H9 (cell line): ENCODE results near the gene CABP7. TPM values are rescaled to one million over a fixed set of nuclear protein-coding genes. Genes with fewer than 3 reads are reported as not detected.

Experiments
- DNase-seq: peaks from one replicate; pipeline ENCODE4 v3.0.0-alpha.2; 2017
- H2AFZ ChIP-seq: one replicate; pipeline ENCODE4 v1.6.1; 2013; ENCODE audit warnings: mild to moderate bottlenecking, low read length, control low read depth, moderate library complexity
- H2AK5ac ChIP-seq: 2 replicates; pipeline ENCODE4 v1.6.1; 2013; ENCODE audit warnings: low read length, control low read depth, mixed read lengths; ENCODE audit not compliant: insufficient read length
- H2BK120ac ChIP-seq: one replicate; pipeline ENCODE4 v1.6.1; 2013; ENCODE audit warnings: low read depth, mild to moderate bottlenecking, low read length, control low read depth, inconsistent platforms; ENCODE audit not compliant: poor library complexity, severe bottlenecking
- H2BK12ac ChIP-seq: 2 replicates; pipeline ENCODE4 v1.6.1; 2013; ENCODE audit warnings: low read length, control low read depth, mixed read lengths, low read depth; ENCODE audit not compliant: insufficient read length
- H2BK15ac ChIP-seq: 2 replicates; pipeline ENCODE4 v1.6.1; 2013; ENCODE audit warnings: low read depth, low read length, control low read depth
- H2BK20ac ChIP-seq: one replicate; pipeline ENCODE4 v1.6.1; 2013; ENCODE audit warnings: low read depth, mild to moderate bottlenecking, low read length, control low read depth, inconsistent platforms; ENCODE audit not compliant: poor library complexity, severe bottlenecking
- H2BK5ac ChIP-seq: 2 replicates; pipeline ENCODE4 v1.6.1; 2013; ENCODE audit warnings: low read length, control low read depth, mixed read lengths; ENCODE audit not compliant: insufficient read length
- H3K14ac ChIP-seq: 2 replicates; pipeline ENCODE4 v1.6.1; 2013; ENCODE audit warnings: low read length, control low read depth; ENCODE audit not compliant: insufficient read depth
- H3K18ac ChIP-seq: 2 replicates; pipeline ENCODE4 v1.6.1; 2013; ENCODE audit warnings: low read depth, mild to moderate bottlenecking, mixed read lengths, low read length, control low read depth; ENCODE audit not compliant: insufficient read length
- H3K23ac ChIP-seq: 2 replicates; pipeline ENCODE4 v1.6.1; 2013; ENCODE audit warnings: low read length, control low read depth, mixed read lengths, low read depth; ENCODE audit not compliant: insufficient read length
- H3K23me2 ChIP-seq: 2 replicates; pipeline ENCODE4 v1.6.1; 2013; ENCODE audit warnings: low read depth, mild to moderate bottlenecking, mixed read lengths, low read length, control low read depth; ENCODE audit not compliant: insufficient read length, poor library complexity, severe bottlenecking
- H3K27ac ChIP-seq: 2 replicates; pipeline ENCODE4 v1.5.1; 2013; ENCODE audit warnings: low read length, control low read depth, mixed read lengths, low read depth; ENCODE audit not compliant: insufficient read length
- H3K27me3 ChIP-seq: 2 replicates; pipeline ENCODE4 v1.6.1; 2013; ENCODE audit warnings: low read length, control low read depth, inconsistent platforms; ENCODE audit not compliant: insufficient read depth
- H3K4ac ChIP-seq: 2 replicates; pipeline ENCODE4 v1.6.1; 2013; ENCODE audit warnings: low read depth, mild to moderate bottlenecking, control low read depth, inconsistent platforms, low read length, moderate library complexity
- H3K4me1 ChIP-seq: 2 replicates; pipeline ENCODE4 v1.6.1; 2013; ENCODE audit warnings: low read length, control low read depth, inconsistent platforms; ENCODE audit not compliant: insufficient read depth
- H3K4me2 ChIP-seq: 2 replicates; pipeline ENCODE4 v1.6.1; 2013; ENCODE audit warnings: low read length, control low read depth, mixed read lengths; ENCODE audit not compliant: insufficient read length, insufficient read depth
- H3K56ac ChIP-seq: 2 replicates; pipeline ENCODE4 v1.6.1; 2013; ENCODE audit warnings: low read depth, mild to moderate bottlenecking, mixed read lengths, low read length, control low read depth; ENCODE audit not compliant: insufficient read length
- H3K79me1 ChIP-seq: 2 replicates; pipeline ENCODE4 v1.6.1; 2013; ENCODE audit warnings: low read depth, mild to moderate bottlenecking, moderate library complexity, low read length, control low read depth, inconsistent platforms; ENCODE audit not compliant: insufficient read depth, poor library complexity, severe bottlenecking
- H3K79me2 ChIP-seq: 2 replicates; pipeline ENCODE4 v1.6.1; 2013; ENCODE audit warnings: low read length, control low read depth, inconsistent platforms; ENCODE audit not compliant: insufficient read depth
- H3K9ac ChIP-seq: 2 replicates; pipeline ENCODE4 v1.6.1; 2013; ENCODE audit warnings: low read length, control low read depth, mixed read lengths; ENCODE audit not compliant: insufficient read length; ENCODE audit errors: extremely low read depth
- H3K9me3 ChIP-seq: one replicate; pipeline ENCODE4 v1.6.1; 2013; ENCODE audit warnings: low read depth, low read length, inconsistent platforms; ENCODE audit not compliant: control insufficient read depth
- H3T11ph ChIP-seq: one replicate; pipeline ENCODE4 v1.6.1; 2013; ENCODE audit warnings: mild to moderate bottlenecking, low read length, control low read depth, inconsistent platforms
- H4K20me1 ChIP-seq: one replicate; pipeline ENCODE4 v1.6.1; 2013; ENCODE audit not compliant: control insufficient read depth, insufficient read length, insufficient read depth
- H4K5ac ChIP-seq: 2 replicates; pipeline ENCODE4 v1.6.1; 2013; ENCODE audit warnings: low read depth, mild to moderate bottlenecking, mixed read lengths, low read length, control low read depth; ENCODE audit not compliant: insufficient read length
- H4K8ac ChIP-seq: replicated peaks from 2 replicates; pipeline ENCODE4 v1.6.1; 2013; ENCODE audit warnings: low read length, control low read depth, mixed read lengths, low read depth; ENCODE audit not compliant: insufficient read length
- H4K91ac ChIP-seq: 2 replicates; pipeline ENCODE4 v1.6.1; 2013; ENCODE audit warnings: low read depth, mild to moderate bottlenecking, moderate library complexity, mixed read lengths, low read length, control low read depth; ENCODE audit not compliant: insufficient read length
- H3K27ac Mint-ChIP-seq, 3 experiments: 2 replicates in 2 of 3; 3 replicates in 1 of 3; pipeline ENCODE4 v1.8.0; 2020 to 2021; ENCODE audit warnings: mixed read lengths in 3 of 3, mild to moderate bottlenecking in 1 of 3, moderate library complexity in 1 of 3
- H3K27me3 Mint-ChIP-seq: 2 replicates; pipeline ENCODE4 v1.8.0; 2021; ENCODE audit warnings: low read depth, mild to moderate bottlenecking, moderate library complexity, mixed read lengths
- H3K36me3 Mint-ChIP-seq, 3 experiments: 2 replicates in 2 of 3; 3 replicates in 1 of 3; pipeline ENCODE4 v1.8.0; 2020 to 2021; ENCODE audit warnings: low read depth in 3 of 3, mixed read lengths in 3 of 3; ENCODE audit not compliant: insufficient read depth in 1 of 3
- H3K4me1 Mint-ChIP-seq, 2 experiments: 2 replicates each; pipeline ENCODE4 v1.8.0; 2020; ENCODE audit warnings: mixed read lengths in 2 of 2
- H3K4me3 Mint-ChIP-seq, 2 experiments: 2 replicates in 1 of 2; 3 replicates in 1 of 2; pipeline ENCODE4 v1.8.0; 2020 to 2021; ENCODE audit warnings: mild to moderate bottlenecking in 2 of 2, mixed read lengths in 2 of 2, moderate library complexity in 1 of 2
- H3K9me3 Mint-ChIP-seq, 2 experiments: 2 replicates in 1 of 2; 3 replicates in 1 of 2; pipeline ENCODE4 v1.8.0; 2020; ENCODE audit warnings: mild to moderate bottlenecking in 2 of 2, mixed read lengths in 2 of 2, moderate library complexity in 1 of 2
- WGBS: extraction: QIAGEN DNeasy Blood & Tissue Kit; methylation state at CpG from one replicate; pipeline ENCODE4 v1.1.7; 2013; ENCODE audit warnings: missing lambda C conversion rate, low lambda C conversion rate, mixed read lengths; ENCODE audit not compliant: insufficient read length; ENCODE audit errors: extremely low coverage; 5-methylcytosine and 5-hydroxymethylcytosine counted together
- total RNA-seq: library from RNA; stranded (reverse); gene quantifications from 2 replicates; pipeline ENCODE4 v1.2.1, GENCODE V29; 2021
- TF ChIP-seq, protein P1 (sequence below): fragments of 200-600 bp; sonication (generic); conservative IDR thresholded peaks from 3 replicates; pipeline ENCODE4 v1.8.0; 2021; ENCODE audit warnings: antibody characterized with exemption, mild to moderate bottlenecking

The CABP7 gene
- total RNA-seq, 1 experiment from 2014 or later, result 0.83 TPM

DNA sequence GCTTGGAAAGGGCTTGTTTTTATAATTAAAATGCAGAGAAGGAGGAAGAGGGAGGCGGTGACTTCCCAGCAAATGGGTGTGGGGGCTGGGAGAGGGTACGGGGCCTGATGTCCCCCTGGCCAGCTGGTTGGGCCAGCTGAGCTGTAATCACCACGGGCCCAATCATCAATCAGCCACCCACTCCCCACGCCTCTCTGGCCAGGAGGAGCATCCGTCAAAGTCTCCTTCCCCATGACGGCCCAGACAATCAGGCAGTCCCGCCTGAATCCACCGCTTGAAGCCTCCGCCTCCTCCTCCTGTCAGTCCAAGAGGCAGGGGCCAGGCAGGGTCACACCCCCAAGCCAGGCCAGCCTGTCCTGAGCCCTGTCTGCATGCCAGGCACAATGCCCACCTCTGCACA is 13.3 kb upstream of the CABP7 start:
- H3K27ac Mint-ChIP-seq, result no peak overlapping the region
- Histone ChIP-seq H3K79me1 (no peaks in the 10 kb centered on the region), H2BK20ac (no peak overlapping the region), H3K23me2 (peaks cover 9% of the 10 kb centered on the region), H3K4me1 (peaks cover 6% of the 10 kb centered on the region; the same call in 1 of the 2 replicates), H2BK5ac (no peak overlapping the region), H4K91ac (no peak overlapping the region), H3K9ac (no peak overlapping the region), H3K27me3 (no peaks in the 10 kb centered on the region; the same call in 1 of the 2 replicates), H3K23ac (no peak overlapping the region), H2BK120ac (no peak overlapping the region), H3K79me2 (no peaks in the 10 kb centered on the region), H3K56ac (no peak overlapping the region), H4K5ac (no peak overlapping the region), H3K4me2 (no peak overlapping the region), H2BK12ac (no peak overlapping the region), H2BK15ac (no peak overlapping the region), H3K18ac (no peak overlapping the region), H3K4ac (no peak overlapping the region), H3K9me3 (no peaks in the 10 kb centered on the region), H4K20me1 (no peaks in the 10 kb centered on the region), H4K8ac (no peak overlapping the region), H3T11ph (no peak overlapping the region), H3K27ac (no peak overlapping the region), H2AFZ (no peak overlapping the region), H3K14ac (no peak overlapping the region), H2AK5ac (no peak overlapping the region)
- H3K9me3 Mint-ChIP-seq, result no peaks in the 10 kb centered on the region
- TF ChIP-seq, protein P1, sequence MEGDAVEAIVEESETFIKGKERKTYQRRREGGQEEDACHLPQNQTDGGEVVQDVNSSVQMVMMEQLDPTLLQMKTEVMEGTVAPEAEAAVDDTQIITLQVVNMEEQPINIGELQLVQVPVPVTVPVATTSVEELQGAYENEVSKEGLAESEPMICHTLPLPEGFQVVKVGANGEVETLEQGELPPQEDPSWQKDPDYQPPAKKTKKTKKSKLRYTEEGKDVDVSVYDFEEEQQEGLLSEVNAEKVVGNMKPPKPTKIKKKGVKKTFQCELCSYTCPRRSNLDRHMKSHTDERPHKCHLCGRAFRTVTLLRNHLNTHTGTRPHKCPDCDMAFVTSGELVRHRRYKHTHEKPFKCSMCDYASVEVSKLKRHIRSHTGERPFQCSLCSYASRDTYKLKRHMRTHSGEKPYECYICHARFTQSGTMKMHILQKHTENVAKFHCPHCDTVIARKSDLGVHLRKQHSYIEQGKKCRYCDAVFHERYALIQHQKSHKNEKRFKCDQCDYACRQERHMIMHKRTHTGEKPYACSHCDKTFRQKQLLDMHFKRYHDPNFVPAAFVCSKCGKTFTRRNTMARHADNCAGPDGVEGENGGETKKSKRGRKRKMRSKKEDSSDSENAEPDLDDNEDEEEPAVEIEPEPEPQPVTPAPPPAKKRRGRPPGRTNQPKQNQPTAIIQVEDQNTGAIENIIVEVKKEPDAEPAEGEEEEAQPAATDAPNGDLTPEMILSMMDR, result no peak
- H3K4me1 Mint-ChIP-seq, result peaks cover 27 to 47% of the 10 kb centered on the region in 2 experiments
- no CpG with 5 or more reads among the region's 9 CpGs for WGBS
- H3K27me3 Mint-ChIP-seq, result peaks cover 93% of the 10 kb centered on the region
- no peak overlapping the region for H3K4me3 Mint-ChIP-seq
- DNase-seq, result peak; percentile 79
- no peaks in the 10 kb centered on the region for H3K36me3 Mint-ChIP-seq
